HepG2 (cell line): ENCODE results near the gene C19orf33. TPM values are rescaled to one million over a fixed set of nuclear protein-coding genes. Genes with fewer than 3 reads are reported as not detected.
A peak's percentile ranks its signal among the peaks of the same experiment; 100 is the strongest.

Experiments used
- AGO2 ChIP-seq: fragments of 200-400 bp; formaldehyde crosslinking; optimal IDR thresholded peaks from 2 replicates; pipeline ENCODE3; 2017; ENCODE audit warnings: mild to moderate bottlenecking, low read depth, low read length, moderate library complexity
- BHLHE40 ChIP-seq: IDR thresholded peaks from 2 replicates; pipeline ENCODE4 v1.6.1; 2011; ENCODE audit warnings: low read length, improper control_type of control experiment
- CBX5 ChIP-seq: sonication (generic); formaldehyde crosslinking; IDR thresholded peaks from 2 replicates; pipeline ENCODE4 v1.4.0; 2020; ENCODE audit warnings: missing genetic modification reagents, borderline replicate concordance
- ELF3 ChIP-seq: IDR thresholded peaks from 2 replicates; pipeline ENCODE4 v1.6.1; 2016; ENCODE audit warnings: missing genetic modification reagents, missing compliant biosample characterization
- FOXO1 ChIP-seq: sonication (generic); formaldehyde crosslinking; IDR thresholded peaks from 2 replicates; pipeline ENCODE4 v1.4.0; 2020; ENCODE audit warnings: missing genetic modification reagents
- FUBP1 ChIP-seq: sonication (generic); formaldehyde crosslinking; IDR thresholded peaks from 2 replicates; pipeline ENCODE4 v1.5.1; 2020; ENCODE audit warnings: missing genetic modification reagents, mild to moderate bottlenecking, borderline replicate concordance
- HNF4A ChIP-seq: sonication (generic); formaldehyde crosslinking; IDR thresholded peaks from 2 replicates; pipeline ENCODE4 v1.4.0; 2020; ENCODE audit warnings: missing genetic modification reagents
- MAZ ChIP-seq, 2 experiments: sonication (generic) in 1 of 2; formaldehyde crosslinking in 1 of 2; IDR thresholded peaks; 2 replicates each; pipeline versions ENCODE4 v1.5.0 to v1.6.1; 2012 to 2020; ENCODE audit warnings: low read depth in 2 of 2, mild to moderate bottlenecking in 2 of 2, borderline replicate concordance in 1 of 2, improper control_type of control experiment in 1 of 2, low read length in 1 of 2, missing genetic modification reagents in 1 of 2, moderate library complexity in 1 of 2
- NFE2L2 ChIP-seq: fragments of 150-350 bp; IDR thresholded peaks from 2 replicates; pipeline ENCODE4 v1.6.1; 2014; ENCODE audit warnings: low read length
- POLR2G ChIP-seq: fragments of 200-400 bp; formaldehyde crosslinking; IDR thresholded peaks from 2 replicates; pipeline ENCODE4 v1.6.1; 2018; ENCODE audit warnings: mild to moderate bottlenecking, low read depth, low read length, moderate library complexity
- REXO4 ChIP-seq: sonication (generic); formaldehyde crosslinking; IDR thresholded peaks from 2 replicates; pipeline ENCODE4 v1.8.0; 2022; ENCODE audit warnings: missing genetic modification reagents, mild to moderate bottlenecking, borderline replicate concordance
- SIN3B ChIP-seq: fragments of 150-350 bp; IDR thresholded peaks from 2 replicates; pipeline ENCODE4 v1.6.1; 2014; ENCODE audit warnings: low read length
- TFDP2 ChIP-seq: sonication (generic); formaldehyde crosslinking; IDR thresholded peaks from 2 replicates; pipeline ENCODE4 v1.4.0; 2020; ENCODE audit warnings: missing genetic modification reagents
- THYN1 ChIP-seq: sonication (generic); formaldehyde crosslinking; IDR thresholded peaks from 2 replicates; pipeline ENCODE4 v1.8.1; 2023; ENCODE audit warnings: low read depth, mild to moderate bottlenecking, moderate library complexity, missing genetic modification reagents, borderline replicate concordance
- ZFP91 ChIP-seq: sonication (generic); formaldehyde crosslinking; IDR thresholded peaks from 2 replicates; pipeline ENCODE4 v1.9.0; 2022; ENCODE audit warnings: missing genetic modification reagents, mild to moderate bottlenecking, borderline replicate concordance
- ZHX1 ChIP-seq: sonication (generic); formaldehyde crosslinking; IDR thresholded peaks from 2 replicates; pipeline ENCODE4 v1.8.1; 2022; ENCODE audit warnings: low read depth, mild to moderate bottlenecking, missing genetic modification reagents
- ZMYM2 ChIP-seq: sonication (generic); formaldehyde crosslinking; IDR thresholded peaks from 2 replicates; pipeline ENCODE4 v1.8.0; 2022; ENCODE audit warnings: mild to moderate bottlenecking, missing genetic modification reagents
- ZNF124 ChIP-seq: sonication (generic); formaldehyde crosslinking; IDR thresholded peaks from 2 replicates; pipeline ENCODE4 v1.4.0; 2020; ENCODE audit warnings: missing genetic modification reagents
- ZNF607 ChIP-seq: sonication (generic); formaldehyde crosslinking; IDR thresholded peaks from 2 replicates; pipeline ENCODE4 v1.5.1; 2020; ENCODE audit warnings: missing genetic modification reagents, mild to moderate bottlenecking, borderline replicate concordance
- ZNF713 ChIP-seq: sonication (generic); formaldehyde crosslinking; IDR thresholded peaks from 2 replicates; pipeline ENCODE4 v1.4.0; 2020; ENCODE audit warnings: mild to moderate bottlenecking, missing genetic modification reagents
- ZNF720 ChIP-seq: sonication (generic); formaldehyde crosslinking; IDR thresholded peaks from 2 replicates; pipeline ENCODE4 v1.4.0; 2020; ENCODE audit warnings: missing genetic modification reagents
- ZNF747 ChIP-seq: sonication (generic); formaldehyde crosslinking; IDR thresholded peaks from 2 replicates; pipeline ENCODE4 v1.8.1; 2023; ENCODE audit warnings: missing genetic modification reagents, mild to moderate bottlenecking, borderline replicate concordance
- polyA plus RNA-seq, 8 experiments: library from polyadenylated mRNA; depleted of rRNA in 3 of 8; stranded (reverse) in 7 of 8; unstranded in 1 of 8; fragments of >200 nt; fragmentation: Illumina TruSeq in 4 of 8; extraction: Trizol in 4 of 8; gene quantifications; 2 replicates each; pipeline versions ENCODE4 v1.2.1 to v1.2.3, GENCODE V29; 2011 to 2016; ENCODE audit warnings: low read depth in 4 of 8, missing spikeins in 1 of 8, mixed read lengths in 1 of 8; ENCODE audit not compliant: insufficient read depth in 1 of 8
- total RNA-seq, 5 experiments: library from RNA; depleted of rRNA; stranded (reverse); fragments of >200 nt; fragmentation: Illumina TruSeq; extraction: Trizol; gene quantifications; 2 replicates each; pipeline ENCODE4 v1.2.3, GENCODE V29; 2016; ENCODE audit warnings: low read depth in 1 of 5

C19orf33 gene
- total and polyA plus RNA-seq, 2 of the 13 experiments (the other 11 are each of a cell fraction or from before 2014, with no cell fraction given): 2.5 to 3.3 TPM

- no peak for TF ChIP-seq NFE2L2
- no peak for TF ChIP-seq FOXO1 (CRISPR knock-in tag)
- TF ChIP-seq CBX5 (CRISPR knock-in tag): no peak; the same call in 1 of the 2 replicates
- no peak for TF ChIP-seq ELF3 (CRISPR knock-in tag)
- TF ChIP-seq ZNF124 (CRISPR knock-in tag): no peak
- TF ChIP-seq ZMYM2 (CRISPR knock-in tag): no peak
- no peak for TF ChIP-seq BHLHE40
- TF ChIP-seq HNF4A (CRISPR knock-in tag): no peak
- TF ChIP-seq SIN3B: no peak
- no peak for TF ChIP-seq ZNF720
- TF ChIP-seq AGO2: no peak
- no peak for TF ChIP-seq ZNF607 (CRISPR knock-in tag)
- TF ChIP-seq FUBP1 (CRISPR knock-in tag): no peak
- no peak for TF ChIP-seq THYN1 (CRISPR knock-in tag)
- 0 out of 2 replicates have a peak, but pooled peaks have one; percentile 3 for TF ChIP-seq ZFP91 (CRISPR knock-in tag)
- no peak for TF ChIP-seq ZHX1 (CRISPR knock-in tag)
- TF ChIP-seq ZNF747 (CRISPR knock-in tag): peak; percentile 57; the same call in 1 of the 2 replicates
- TF ChIP-seq TFDP2 (CRISPR knock-in tag): no peak
- no peak for TF ChIP-seq REXO4 (CRISPR knock-in tag)
- TF ChIP-seq MAZ (IDR thresholded peaks at IDR 0.05; ENCODE audit: borderline replicate concordance, low read depth, low read length): no peak
- TF ChIP-seq MAZ (CRISPR knock-in tag; IDR thresholded peaks at IDR 0.05; ENCODE audit: low read depth): 0 out of 2 replicates have a peak, but pooled peaks have one; percentile 38
- TF ChIP-seq POLR2G: 0 out of 2 replicates have a peak, but pooled peaks have one; percentile 13
- no peak for TF ChIP-seq ZNF713 (CRISPR knock-in tag)
These were observed at the start of gene C19orf33 (continued) for GRCh38 chr19:38303517-38304351.
